Stomach (tissue), 9 donors: ENCODE data around the gene KCTD20. TPM values are rescaled to one million over a fixed set of nuclear protein-coding genes. Genes with fewer than 3 reads are reported as not detected.
"Not testable (repeated sequence)": the region's sequence is repeated elsewhere in the genome, so short reads cannot be mapped to it uniquely, and the experiment has no call there.

Experiments
- DNase-seq, 2 donors: peaks; one replicate each; pipeline versions ENCODE4 v3.0.0 to v3.0.0-alpha.2; 2013 to 2019
- H3K27ac ChIP-seq, 5 donors: fragments of 200-600 bp in 4 of 5; sonication (generic) in 4 of 5; one replicate each; pipeline ENCODE4 v1.5.1; 2013 to 2019; ENCODE audit warnings: mild to moderate bottlenecking in 1 of 5, moderate library complexity in 1 of 5
- H3K27me3 ChIP-seq, 3 donors: fragments of 200-600 bp; sonication (generic); one replicate each; pipeline ENCODE4 v1.5.1; 2017 to 2019; ENCODE audit warnings: mixed run types in 1 of 3
- H3K36me3 ChIP-seq, 4 donors: fragments of 200-600 bp; sonication (generic); 1 replicate in 3 of 4; 2 replicates in 1 of 4; pipeline ENCODE4 v1.5.1; 2016 to 2019
- H3K4me1 ChIP-seq, 4 donors: fragments of 200-600 bp; sonication (generic); one replicate each; pipeline ENCODE4 v1.5.1; 2016 to 2019
- H3K4me3 ChIP-seq, 4 donors: fragments of 200-600 bp; sonication (generic) in 3 of 4; one replicate each; pipeline ENCODE4 v1.5.1; 2016 to 2019; ENCODE audit warnings: mild to moderate bottlenecking in 1 of 4
- H3K9me3 ChIP-seq, 4 donors: fragments of 200-600 bp; sonication (generic); one replicate each; pipeline ENCODE4 v1.5.1; 2016 to 2019
- CTCF ChIP-seq, 7 experiments: fragments of 450-650 bp in 4 of 7; fragments of 200-600 bp in 3 of 7; sonication (generic) in 3 of 7; IDR thresholded peaks; one replicate each; pipeline ENCODE4 v1.5.1; 2016 to 2019; ENCODE audit warnings: antibody characterized with exemption in 7 of 7, control low read depth in 2 of 7, mild to moderate bottlenecking in 1 of 7
- EP300 ChIP-seq: sonication (generic); formaldehyde crosslinking; IDR thresholded peaks from one replicate; pipeline ENCODE4 v1.6.1; 2017; ENCODE audit warnings: antibody characterized with exemption
- POLR2A ChIP-seq, 4 donors: fragments of 450-650 bp; IDR thresholded peaks; one replicate each; pipeline ENCODE4 v1.6.1; 2016; ENCODE audit warnings: antibody characterized with exemption in 4 of 4, control low read depth in 2 of 4, mild to moderate bottlenecking in 1 of 4, moderate library complexity in 1 of 4
- POLR2AphosphoS5 ChIP-seq, 3 donors: sonication (generic); formaldehyde crosslinking; IDR thresholded peaks; one replicate each; pipeline ENCODE4 v1.6.1; 2016; ENCODE audit warnings: antibody characterized with exemption in 3 of 3
- WGBS, 5 donors: extraction: QIAGEN DNeasy Blood & Tissue Kit in 3 of 5; methylation state at CpG; one replicate each; pipeline versions ENCODE4 v1.1.5 to v1.1.7; 2013 to 2018; 5-methylcytosine and 5-hydroxymethylcytosine counted together
- intact Hi-C: fragments of 100-400 bp; cut with DNase I; formaldehyde crosslinking; loops from one replicate; pipeline ENCODE4 v1.15.1; 2023; ENCODE audit warnings: low total_unique reads
- polyA plus RNA-seq, 3 donors: library from polyadenylated mRNA; stranded (reverse); fragments of 200-250 nt; gene quantifications; one replicate each; pipeline ENCODE4 v1.2.3, GENCODE V29; 2013
- total RNA-seq, 5 donors: library from RNA; depleted of rRNA; stranded (reverse); fragments of >200 nt; gene quantifications; one replicate each; pipeline versions ENCODE4 v1.1.0 to v1.2.3, GENCODE V29; 2014 to 2016
- donor health status: healthy with polysubstance abuse.
- donor health status: Bipolar disorder and iron deficiency.
- donor health status: healthy.

The KCTD20 gene
- total and polyA plus RNA-seq, 8 donors, result 10.3 to 72.7 (median 19.5) TPM

- DNase-seq, result no peak
- intact Hi-C loops, result no loop called here
- Histone ChIP-seq H3K27ac (no peak overlapping the region), H3K36me3 (peaks cover 18 to 90% (median 75%) of the 10 kb centered on the region in 4 donors), H3K27me3 (no peaks in the 10 kb centered on the region), H3K9me3 (no peaks in the 10 kb centered on the region), H3K4me1 (peaks cover 0 to 12% (median 3%) of the 10 kb centered on the region in 4 donors), H3K4me3 (no peak overlapping the region)
- TF ChIP-seq POLR2AphosphoS5 (IDR thresholded peaks at IDR 0.05) (no peak), EP300 (no peak), POLR2A (IDR thresholded peaks at IDR 0.05) (no peak), CTCF (IDR thresholded peaks at IDR 0.05) (no peak)
- WGBS, 5 donors, result 73 to 100% (median 89%) methylated on average over 2 of the region's 2 CpGs
Measured at GRCh38 chr6:36478051-36478526, 35.3 kb downstream of the KCTD20 start.

DNA sequence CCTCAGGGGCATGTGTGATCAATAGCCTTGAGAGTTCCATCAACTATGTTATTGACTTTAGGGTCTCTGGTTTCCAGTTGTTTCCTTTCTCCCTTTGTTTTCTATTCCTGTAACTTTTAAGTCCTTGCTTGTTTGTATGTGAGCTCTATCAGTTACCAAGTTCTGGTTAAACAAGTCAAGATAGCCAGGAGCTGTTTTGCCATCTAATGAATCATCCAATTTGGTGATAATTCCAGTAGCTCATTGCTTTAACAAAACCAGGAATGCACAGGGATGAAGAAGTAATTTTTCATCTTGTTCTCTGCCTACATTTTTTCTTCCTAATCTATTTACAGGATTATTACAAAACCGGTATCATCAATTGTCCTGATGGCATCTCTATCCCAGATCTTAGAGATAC, 36.5 kb downstream of the KCTD20 start:
- Histone ChIP-seq H3K27ac (no peak overlapping the region), H3K36me3 (peaks cover 16 to 89% (median 77%) of the 10 kb centered on the region in 4 donors), H3K4me3 (no peak overlapping the region), H3K27me3 (no peaks in the 10 kb centered on the region), H3K9me3 (no peaks in the 10 kb centered on the region), H3K4me1 (peaks cover 0 to 12% (median 3%) of the 10 kb centered on the region in 4 donors)
- TF ChIP-seq POLR2AphosphoS5 (IDR thresholded peaks at IDR 0.05) (no peak), POLR2A (IDR thresholded peaks at IDR 0.05) (no peak), EP300 (no peak), CTCF (IDR thresholded peaks at IDR 0.05) (no peak)
- 58 to 78% (median 73%) methylated on average over 1 of the region's 1 CpG for WGBS, 5 donors
- intact Hi-C loops, result no loop called here
- no peak for DNase-seq

GRCh38 chr6:36483326-36483725, 40.5 kb downstream of the KCTD20 start:
- DNase-seq, H3K27me3 ChIP-seq, H3K9me3 ChIP-seq, H3K27ac ChIP-seq, H3K4me3 ChIP-seq, intact Hi-C loops: not testable (repeated sequence)
- whole genome bisulfite sequencing, 5 donors, result 97 to 99% (median 97%) methylated on average over 5 of the region's 5 CpGs
- peaks cover 0 to 12% (median 5%) of the 10 kb centered on the region in 4 donors for H3K4me1 ChIP-seq
- H3K36me3 ChIP-seq, result peaks cover 45 to 96% (median 95%) of the 10 kb centered on the region in 4 donors

GRCh38 chr6:36484736-36485135, 41.9 kb downstream of the KCTD20 start:
- Histone ChIP-seq H3K4me1 (peaks cover 0 to 7% (median 0%) of the 10 kb centered on the region in 4 donors), H3K4me3 (no peak overlapping the region), H3K36me3 (peaks cover 45 to 96% (median 90%) of the 10 kb centered on the region in 4 donors), H3K27ac (no peak overlapping the region), H3K9me3 (no peaks in the 10 kb centered on the region), H3K27me3 (no peaks in the 10 kb centered on the region)
- 88 to 91% (median 89%) methylated on average over 5 of the region's 5 CpGs for WGBS, 5 donors
- TF ChIP-seq POLR2A (IDR thresholded peaks at IDR 0.05), result no peak
- DNase-seq, result no peak
- intact Hi-C loops, result no loop called here

GRCh38 chr6:36487698-36488097, 44.9 kb downstream of the KCTD20 start:
- Histone ChIP-seq H3K4me3 (no peak overlapping the region), H3K4me1 (peaks cover 0 to 7% (median 3%) of the 10 kb centered on the region in 4 donors), H3K9me3 (no peaks in the 10 kb centered on the region), H3K36me3 (peaks cover 29 to 81% (median 75%) of the 10 kb centered on the region in 4 donors), H3K27me3 (no peaks in the 10 kb centered on the region), H3K27ac (no peak overlapping the region)
- TF ChIP-seq CTCF (IDR thresholded peaks at IDR 0.05), result no peak
- 76 to 93% (median 88%) methylated on average over 1 of the region's 1 CpG for WGBS, 5 donors
- DNase-seq, result no peak
- intact Hi-C loops, result no loop called here
